HG03342 (cell line): Measurements from ENCODE around the gene AQP1.

Source experiments
- ATAC-seq: cut with Tn5 transposase; IDR thresholded peaks from one replicate; pipeline ENCODE4 v1.9.1; 2021; ENCODE audit warnings: mild to moderate bottlenecking, moderate library complexity; ENCODE audit not compliant: unreplicated experiment

The AQP1 gene

GRCh38 chr7:30905078-30906012, 6.3 kb upstream of the AQP1 start:
- ATAC-seq: no peak

DNA sequence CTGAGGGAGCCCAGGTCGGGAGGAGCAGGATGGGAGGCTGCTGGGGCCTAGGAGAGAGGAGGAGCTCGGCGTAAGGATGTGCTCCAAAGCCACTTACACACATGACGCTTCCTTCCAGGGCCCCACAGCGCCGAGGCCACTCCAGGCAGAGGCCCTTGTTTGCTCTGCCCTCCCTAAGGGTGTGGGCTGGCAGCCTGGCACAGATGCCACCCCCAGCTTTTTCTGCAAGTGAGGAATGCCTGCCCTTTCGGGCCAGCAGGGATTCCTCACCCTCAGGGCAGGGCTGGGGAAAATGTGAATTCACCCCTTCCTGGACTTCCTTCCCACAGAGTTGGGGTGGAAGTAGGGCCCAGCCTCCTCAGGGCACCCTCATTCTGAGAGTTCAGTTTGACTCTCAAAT, 5.6 kb upstream of the AQP1 start:
- ATAC-seq: no peak

DNA sequence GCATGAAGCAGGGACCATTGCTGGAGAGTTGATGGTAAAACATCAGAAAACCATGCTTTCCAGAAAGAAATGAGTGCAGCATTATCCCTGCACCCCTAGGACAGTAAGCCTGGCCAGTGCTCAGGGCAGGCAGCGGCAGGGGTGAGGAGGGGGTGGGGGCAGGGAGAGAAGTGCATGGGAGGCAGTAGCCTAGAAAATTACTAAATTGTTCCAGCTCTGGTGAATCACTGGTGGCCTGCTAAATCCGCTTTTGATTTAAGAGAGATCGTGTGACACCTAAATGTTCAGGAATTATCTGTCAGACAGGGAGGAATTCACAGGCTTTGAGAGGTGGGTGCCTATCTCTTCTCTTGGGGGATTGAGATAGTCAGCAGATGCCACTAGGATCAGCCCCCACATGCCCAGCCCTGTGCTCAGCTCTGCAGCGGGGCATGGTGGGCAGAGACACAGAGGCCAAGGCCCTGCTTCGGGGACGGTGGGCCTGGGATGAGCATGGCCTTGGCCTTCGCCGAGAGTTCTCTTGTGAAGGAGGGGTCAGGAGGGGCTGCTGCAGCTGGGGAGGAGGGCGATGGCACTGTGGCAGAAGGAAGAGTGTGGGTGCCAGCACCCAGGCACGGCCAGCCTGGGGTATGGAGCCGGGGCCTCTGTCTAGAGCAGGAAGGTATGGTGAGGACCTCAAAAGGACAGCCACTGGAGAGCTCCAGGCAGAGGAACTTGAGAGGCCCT, 5.0 kb upstream of the AQP1 start:
- ATAC-seq: no peak

DNA sequence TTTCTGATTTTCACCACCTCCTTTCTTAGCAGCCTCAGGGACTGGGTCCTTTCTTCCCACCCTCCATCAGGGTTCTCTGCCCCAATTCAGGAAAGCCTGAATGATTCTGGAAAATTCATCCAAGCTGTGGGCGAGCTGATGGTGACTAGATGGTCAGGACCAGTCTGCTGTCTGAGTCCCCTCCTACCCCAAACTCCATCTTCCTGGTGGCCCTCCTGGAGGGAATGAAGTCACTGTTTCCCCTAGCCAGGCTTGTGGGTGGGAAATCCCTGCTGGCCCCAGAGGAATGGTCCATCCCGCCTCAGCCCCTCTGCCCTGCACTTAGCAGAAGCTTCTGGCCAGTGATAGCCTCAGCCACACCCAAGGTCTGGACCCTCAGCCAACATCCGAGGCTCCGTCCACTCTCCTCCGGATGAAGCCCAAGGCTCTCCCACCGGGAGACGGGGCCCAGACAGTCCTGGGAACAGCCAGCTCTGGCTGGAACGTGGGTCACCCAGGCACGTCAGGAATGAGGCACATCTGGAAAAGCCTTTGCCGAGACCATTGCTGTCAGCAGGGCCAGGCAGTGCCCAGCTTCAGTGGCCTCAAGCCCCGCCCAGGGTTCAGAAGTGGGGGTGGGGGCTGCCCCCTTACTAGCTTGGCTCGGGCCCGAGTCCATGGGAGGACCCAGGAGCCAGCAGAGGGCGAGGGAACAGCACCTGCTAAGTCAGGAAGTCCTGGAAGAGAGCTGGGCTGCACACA, 4.0 kb upstream of the AQP1 start:
- no peak for ATAC-seq

DNA sequence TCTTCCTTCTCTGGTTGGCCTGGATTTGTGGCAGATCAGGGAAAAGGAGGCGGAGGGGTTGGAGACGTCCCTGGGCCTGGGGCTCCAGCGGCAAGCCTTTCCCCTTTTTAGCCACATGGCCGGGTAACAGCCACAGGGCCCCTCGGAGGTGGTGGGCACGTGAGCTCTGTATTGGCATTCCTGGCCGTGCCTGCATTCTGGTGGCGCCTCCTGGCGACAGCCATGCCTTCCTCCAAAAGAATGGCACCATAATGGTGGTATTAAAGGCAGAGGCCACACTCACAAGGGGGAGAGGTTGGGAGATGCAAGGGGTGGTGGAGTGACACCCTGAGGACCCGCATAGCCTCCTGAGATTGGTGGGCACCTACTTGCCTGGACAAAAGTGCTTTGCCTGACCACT, 3.0 kb upstream of the AQP1 start:
- no peak for ATAC-seq

GRCh38 chr7:30909431-30909830, 2.2 kb upstream of the AQP1 start:
- ATAC-seq: no peak

DNA sequence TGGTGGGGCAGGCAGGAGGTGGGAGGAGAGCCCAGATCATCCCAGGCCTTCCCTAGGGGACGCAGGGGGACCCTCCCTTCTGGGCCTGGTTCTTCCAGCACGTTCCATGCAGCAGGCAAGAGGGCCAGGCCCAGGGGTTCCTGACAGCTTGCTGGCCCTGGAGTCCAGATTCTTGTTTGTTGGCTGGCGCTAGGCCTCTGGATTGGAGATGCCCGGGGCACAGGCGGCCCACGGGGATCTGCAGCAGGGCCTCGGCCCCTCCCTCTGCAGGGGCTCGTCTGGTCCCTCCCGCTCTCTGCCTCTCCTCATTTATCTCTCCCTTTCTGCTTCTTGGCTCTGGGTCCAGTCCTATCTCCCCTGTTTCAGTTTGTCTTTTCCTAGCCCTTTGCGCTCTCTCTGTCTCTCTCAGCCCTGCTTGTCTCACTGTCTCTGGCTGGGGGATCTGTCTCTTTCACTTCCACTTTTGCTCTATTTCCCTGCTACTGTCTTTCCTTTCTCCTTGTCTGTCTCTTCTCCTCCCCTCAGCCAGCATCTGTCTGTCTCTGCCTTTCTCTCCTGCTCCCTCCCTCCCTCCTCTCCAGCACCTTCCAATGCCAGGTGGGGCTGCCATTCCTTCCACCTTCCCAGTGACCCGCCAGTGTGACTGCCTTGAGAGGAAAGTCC, 1.1 kb upstream of the AQP1 start:
- no peak for ATAC-seq

GRCh38 chr7:30911133-30911532, 520 bp upstream of the AQP1 start:
- no peak for ATAC-seq

GRCh38 chr7:30912021-30912730, 523 bp downstream of the AQP1 start:
- ATAC-seq: no peak

DNA sequence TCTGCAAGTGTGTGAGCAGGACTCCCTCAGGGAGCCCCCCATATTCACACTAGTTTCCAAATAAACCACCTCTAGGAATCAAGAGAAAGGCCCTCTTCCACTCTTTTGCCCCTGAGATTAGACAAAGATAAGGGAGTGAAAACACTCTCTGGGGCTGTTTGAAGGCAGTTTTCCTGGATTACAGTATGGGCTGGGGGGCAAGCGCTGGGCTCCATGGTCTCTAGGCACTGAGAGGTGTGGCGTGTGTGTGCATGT, 1.0 kb downstream of the AQP1 start:
- no peak for ATAC-seq

- no peak for ATAC-seq
Observed at GRCh38 chr7:30912986-30913811, 1.5 kb downstream of the AQP1 start.

DNA sequence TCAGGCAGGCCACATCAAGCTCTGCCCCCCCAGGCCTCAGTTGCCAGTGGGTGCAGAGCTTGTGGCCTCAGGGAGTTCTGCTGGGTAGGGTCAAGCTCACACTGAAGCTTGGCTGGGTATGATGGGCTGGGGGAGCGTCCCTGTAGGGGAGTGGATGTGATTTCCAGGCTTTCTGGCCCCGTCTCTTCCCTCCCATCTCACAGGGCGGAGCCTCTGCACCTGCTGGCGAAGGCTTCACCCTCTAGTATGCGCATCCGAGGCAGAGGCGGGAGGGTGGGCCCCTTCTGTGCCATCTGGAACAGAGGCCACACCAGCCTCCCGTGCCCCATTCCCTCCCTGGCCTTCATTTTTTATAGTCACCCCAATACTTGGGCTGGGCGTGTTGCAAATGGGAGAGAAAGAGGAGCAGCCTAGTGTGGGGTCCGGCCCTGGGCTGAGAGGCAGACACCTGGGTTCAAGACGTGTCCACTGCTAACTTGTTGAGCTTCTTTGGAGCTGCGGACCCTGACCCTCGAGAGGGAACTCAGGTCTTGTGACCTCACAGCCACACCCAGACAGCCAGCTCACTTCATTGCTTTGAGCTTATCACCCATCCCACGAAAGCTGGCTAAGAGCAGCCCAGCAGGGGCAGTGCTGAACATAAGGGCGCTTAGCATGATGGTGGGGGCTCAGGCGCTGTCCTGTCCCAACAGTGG, 2.3 kb downstream of the AQP1 start:
- ATAC-seq: no peak

- no peak for ATAC-seq
Observed at GRCh38 chr7:30914596-30914995, 2.9 kb downstream of the AQP1 start.

- no peak for ATAC-seq
Observed at GRCh38 chr7:30915005-30915601, 3.5 kb downstream of the AQP1 start.

- ATAC-seq: no peak
Observed at GRCh38 chr7:30915751-30916150, 4.1 kb downstream of the AQP1 start.

DNA sequence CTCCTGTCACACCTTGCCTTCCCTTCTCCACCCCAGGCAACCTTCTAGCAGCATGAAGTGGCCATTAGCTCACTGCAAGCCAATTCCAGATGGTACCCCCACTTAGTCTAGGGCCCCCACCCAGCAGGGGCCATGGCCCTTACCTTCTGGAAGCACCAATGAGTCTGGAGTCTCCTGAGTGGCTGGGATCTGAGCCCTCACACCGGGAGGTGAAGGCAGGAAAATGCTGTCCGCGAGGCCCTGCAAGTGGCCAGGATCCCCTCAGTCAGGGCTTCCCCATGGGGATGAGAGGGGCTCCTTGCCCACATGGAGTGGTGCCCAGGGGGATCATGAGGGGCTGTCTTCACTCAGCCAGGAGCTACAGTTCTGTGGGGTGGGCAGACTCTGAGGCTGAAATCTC, 4.6 kb downstream of the AQP1 start:
- ATAC-seq: no peak

GRCh38 chr7:30916767-30917166, 5.1 kb downstream of the AQP1 start:
- ATAC-seq: no peak

DNA sequence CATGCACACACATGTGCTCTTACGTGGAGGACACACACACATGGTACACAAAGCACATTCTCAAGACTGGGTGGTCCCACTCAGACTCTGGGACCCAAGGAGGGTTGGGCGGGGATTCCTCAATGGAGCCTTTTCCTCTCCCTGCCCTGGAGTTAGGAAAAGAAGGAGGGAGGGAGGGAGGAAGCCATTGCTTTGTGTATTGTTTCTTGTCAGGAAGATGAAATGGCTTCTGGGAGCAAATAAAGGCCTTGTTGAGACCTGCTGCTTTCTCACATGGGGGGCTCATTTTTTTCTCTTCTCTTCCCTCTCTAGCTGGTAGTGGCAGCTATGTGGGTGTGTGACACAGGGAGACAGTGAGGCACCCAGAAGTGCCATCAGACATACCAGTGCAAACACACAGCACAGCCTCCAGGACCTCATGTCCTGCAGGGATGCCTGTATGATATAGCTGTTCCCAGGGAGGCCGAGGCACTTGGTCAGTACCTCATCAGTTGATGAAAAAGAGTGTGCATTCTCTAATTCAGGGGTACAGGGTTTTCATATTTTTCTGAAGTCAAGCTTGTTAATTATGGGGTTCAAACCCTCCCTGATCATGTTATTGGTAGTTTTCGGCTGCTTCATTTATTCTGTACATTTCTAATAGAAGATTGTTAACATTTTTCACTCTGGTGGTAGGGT, 5.7 kb downstream of the AQP1 start:
- ATAC-seq: no peak
